CD1c-positive myeloid dendritic cell (primary cell): ENCODE measurements around the gene ANKRD27.
"Not testable (repeated sequence)": the region's sequence is repeated elsewhere in the genome, so short reads cannot be mapped to it uniquely, and the experiment has no call there.

Experiments used
- DNase-seq: peaks from one replicate; pipeline ENCODE4 v3.0.0-alpha.2; 2016; ENCODE audit errors: extremely low spot score

The ANKRD27 gene

DNA sequence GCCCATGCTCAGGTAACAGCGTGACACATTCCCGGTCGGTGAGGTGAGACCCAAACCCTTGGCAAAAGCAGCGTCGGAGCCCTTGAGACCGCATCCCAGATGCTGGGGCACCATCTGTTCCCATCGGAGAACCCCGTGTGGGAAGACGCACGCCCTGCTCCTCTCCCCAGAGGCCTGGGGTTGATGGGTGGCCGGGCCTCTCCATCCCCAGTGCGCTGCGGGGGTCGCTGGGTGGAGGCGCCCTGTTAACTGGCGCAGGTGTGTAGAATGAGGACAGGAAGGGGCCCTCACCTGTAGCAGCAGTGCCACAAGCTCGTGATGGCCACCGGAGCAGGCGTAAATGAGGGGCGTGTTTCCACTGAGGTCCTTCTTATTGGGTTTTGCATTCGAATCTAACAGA lies 69.4 kb downstream of the ANKRD27 start:
- no peak for DNase-seq

DNA sequence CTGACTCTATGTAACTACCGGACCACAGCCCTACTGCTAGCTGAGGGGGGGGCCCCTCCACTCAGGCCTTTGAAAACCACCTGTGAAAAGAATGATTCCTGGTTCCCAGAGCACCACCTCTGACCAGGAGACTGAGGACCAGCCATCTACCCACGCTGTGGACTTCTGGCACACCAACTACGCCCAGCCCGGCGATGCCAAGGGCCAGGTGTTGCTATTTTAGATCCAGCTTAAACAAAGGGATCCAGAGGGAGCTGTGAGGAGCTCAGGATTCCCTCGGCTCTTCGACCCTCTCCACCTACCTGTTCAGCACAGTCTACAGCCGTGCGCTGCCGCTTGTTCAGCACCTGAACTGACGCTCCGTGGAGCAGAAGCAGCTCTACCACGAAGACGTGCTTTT lies 71.0 kb downstream of the ANKRD27 start:
- DNase-seq = no peak

DNA sequence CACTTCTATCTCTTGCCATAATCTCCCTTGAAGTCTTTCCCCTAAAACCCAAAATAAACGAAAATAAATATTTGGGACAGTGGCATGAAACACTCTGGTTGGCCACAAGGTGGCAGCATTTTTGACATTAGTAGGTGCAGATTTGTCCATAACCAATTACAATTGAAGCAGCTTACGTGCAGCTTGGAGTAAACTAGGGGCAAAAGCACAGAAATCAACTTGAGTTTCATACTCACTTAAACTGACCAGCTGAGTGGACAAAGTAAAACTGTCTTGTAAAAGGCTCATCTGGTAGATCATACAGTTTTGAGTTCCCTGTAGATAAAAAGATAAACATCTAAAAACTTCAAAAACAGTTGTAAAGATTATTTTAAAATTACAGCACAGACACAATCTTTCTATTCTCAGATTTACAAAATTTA lies 75.2 kb downstream of the ANKRD27 start:
- DNase-seq = peak; percentile 67

DNA sequence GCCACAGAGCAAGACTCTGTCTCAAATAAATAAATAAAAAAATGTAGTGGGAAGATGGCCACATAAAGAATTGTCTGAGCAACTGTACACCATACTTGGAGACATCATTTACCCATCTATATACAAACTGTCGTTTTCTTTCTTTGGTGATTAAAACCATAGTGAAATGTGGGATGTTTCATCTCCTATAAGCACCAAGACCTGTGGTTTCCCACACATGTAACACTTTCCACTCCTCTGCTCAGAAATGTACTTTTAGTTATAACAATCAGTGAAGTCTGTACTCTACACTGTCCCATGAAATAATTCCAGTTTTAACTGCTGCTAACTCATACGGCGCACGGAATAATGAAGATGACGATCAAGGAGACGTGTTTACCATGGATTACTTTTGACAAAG lies 75.7 kb downstream of the ANKRD27 start:
- no peak for DNase-seq

DNA sequence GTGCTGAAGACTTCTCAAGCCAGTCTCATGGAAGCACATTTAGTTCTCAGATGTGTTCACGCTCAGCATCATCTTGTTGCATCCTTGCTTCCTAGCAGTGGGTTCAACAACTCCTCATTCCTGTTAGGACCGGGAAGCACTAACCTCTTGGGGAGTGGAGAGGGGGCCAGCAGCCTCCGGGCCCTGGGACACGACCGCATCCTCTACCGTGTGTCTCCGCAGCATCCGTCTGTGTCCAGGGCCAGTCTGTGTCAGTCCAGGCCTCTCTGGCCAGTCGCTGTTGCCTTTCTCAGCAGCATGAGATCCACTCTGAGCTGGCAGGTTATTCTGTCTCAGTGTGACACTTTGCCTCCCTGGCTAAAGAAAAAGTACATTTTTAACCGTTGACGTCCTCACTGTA lies 77.0 kb downstream of the ANKRD27 start:
- no peak for DNase-seq

DNA sequence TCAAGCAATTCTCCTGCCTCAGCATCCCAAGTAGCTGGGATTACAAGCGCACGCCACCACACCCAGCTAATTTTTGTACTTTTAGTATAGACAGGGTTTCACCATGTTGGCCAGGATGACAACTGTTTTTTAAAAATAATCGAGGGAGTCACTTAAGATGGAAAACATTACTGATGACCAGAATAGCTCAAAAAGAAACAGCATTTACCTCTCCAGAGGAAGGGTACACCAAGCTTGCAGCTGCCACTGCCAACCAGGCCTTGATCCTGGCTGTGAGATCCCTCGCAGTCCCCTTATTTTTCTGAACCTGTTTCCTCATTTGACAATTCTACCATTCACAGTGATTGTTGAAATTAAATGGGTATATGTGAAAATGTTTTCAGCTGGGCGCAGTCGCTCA lies 79.5 kb downstream of the ANKRD27 start:
- no peak for DNase-seq

DNA sequence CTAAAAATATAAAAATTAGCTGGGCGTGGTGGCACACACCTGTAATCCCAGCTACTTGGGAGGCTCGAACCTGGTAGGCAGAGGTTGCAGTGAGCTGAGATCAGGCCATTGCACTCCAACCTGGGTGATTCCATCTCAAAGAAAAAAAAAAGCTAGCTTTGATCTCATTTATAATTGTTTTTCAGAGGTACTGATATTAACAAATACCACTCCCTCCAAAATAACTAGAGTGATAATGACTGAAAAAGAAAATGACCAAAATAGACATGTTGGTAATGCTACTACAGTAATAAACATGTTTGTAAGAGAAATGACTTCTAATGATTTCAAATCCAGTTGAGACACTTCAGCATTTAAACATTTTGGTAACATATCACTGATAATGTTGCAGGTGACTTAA lies 81.0 kb downstream of the ANKRD27 start:
- DNase-seq = no peak

DNA sequence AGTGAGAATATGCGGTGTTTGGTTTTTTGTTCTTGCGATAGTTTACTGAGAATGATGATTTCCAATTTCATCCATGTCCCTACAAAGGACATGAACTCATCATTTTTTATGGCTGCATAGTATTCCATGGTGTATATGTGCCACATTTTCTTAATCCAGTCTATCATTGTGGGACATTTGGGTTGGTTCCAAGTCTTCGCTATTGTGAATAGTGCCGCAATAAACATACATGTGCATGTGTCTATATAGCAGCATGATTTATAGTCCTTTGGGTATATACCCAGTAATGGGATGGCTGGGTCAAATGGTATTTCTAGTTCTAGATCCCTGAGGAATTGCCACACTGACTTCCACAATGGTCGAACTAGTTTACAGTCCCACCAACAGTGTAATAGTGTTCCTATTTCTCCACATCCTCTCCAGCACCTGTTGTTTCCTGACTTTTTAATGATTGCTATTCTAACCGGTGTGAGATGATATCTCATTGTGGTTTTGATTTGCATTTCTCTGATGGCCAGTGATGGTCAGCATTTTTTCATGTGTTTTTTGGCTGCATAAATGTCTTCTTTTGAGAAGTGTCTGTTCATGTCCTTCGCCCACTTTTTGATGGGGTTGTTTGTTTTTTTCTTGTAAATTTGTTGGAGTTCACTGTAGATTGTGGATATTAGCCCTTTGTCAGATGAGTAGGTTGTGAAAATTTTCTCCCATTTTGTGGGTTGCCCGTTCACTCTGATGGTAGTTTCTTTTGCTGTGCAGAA lies 87.1 kb downstream of the ANKRD27 start:
- not testable (repeated sequence) for DNase-seq

DNA sequence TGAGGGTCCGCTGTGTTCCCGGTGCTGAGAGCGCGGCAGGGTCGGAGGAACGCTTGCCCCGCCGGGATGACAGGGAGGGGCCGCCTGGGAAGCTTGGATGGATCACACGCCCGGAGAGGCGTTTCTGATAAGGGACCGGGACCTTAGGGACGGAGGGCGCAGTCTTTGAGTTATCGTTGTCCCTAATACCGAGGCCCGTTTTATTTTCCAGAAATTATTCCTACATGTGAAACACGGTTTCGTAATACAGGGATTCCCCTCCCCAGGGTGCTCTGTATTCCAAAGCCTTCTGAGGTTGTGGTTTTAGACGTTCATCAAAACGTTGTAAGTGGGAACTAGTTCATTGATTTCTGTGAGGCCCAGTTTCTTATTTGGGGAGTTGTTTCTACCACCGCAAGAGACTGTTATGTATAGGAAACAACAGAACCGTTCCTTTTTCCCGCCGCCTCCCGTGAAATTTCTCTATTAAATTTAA lies 93.2 kb downstream of the ANKRD27 start:
- peak; percentile 50 for DNase-seq

DNA sequence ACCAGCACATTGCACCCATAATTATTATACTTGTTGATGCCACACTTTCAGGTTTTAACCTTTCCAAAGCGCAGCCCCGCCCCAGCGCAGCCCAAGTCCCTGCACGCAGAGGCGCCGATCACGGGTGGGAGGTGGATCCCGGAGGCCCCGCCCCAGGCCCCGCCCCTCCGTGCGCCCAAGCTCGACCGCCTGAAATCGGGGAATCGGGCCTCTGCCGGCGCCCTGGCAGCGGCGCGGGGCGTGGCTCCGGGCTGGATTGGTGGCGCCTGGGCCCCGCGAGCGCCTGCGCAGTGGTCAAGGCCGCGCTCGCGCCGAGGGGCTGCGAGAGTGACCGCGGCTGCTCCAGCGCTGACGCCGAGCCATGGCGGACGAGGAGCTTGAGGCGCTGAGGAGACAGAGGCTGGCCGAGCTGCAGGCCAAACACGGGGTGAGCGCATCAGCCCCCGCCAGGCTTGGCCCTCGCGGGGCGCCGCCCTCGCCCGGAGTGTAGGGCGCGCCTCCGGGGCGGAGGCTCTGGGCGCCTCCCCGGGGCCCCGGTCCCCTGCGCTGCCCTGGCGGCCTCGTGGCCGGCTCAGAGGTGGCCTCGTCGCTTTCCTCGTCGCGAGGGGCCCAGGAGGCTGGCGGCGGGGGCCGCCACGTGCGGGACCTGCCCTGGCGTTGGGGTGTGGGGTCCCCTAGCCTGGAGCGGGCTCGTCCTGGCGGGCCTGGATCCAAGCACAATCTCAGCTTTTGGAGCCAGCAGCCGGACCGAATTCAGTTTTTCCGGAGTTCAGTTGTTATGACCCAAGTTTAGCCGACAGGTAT lies 93.9 kb downstream of the ANKRD27 start, which contains the start of gene PDCD5:
Gene PDCD5, plus strand, starts transcription at position 290 of the 804 bp plus-strand sequence. Its CDS starts 72 bp downstream, at position 362.
- peak; percentile 98 for DNase-seq

DNA sequence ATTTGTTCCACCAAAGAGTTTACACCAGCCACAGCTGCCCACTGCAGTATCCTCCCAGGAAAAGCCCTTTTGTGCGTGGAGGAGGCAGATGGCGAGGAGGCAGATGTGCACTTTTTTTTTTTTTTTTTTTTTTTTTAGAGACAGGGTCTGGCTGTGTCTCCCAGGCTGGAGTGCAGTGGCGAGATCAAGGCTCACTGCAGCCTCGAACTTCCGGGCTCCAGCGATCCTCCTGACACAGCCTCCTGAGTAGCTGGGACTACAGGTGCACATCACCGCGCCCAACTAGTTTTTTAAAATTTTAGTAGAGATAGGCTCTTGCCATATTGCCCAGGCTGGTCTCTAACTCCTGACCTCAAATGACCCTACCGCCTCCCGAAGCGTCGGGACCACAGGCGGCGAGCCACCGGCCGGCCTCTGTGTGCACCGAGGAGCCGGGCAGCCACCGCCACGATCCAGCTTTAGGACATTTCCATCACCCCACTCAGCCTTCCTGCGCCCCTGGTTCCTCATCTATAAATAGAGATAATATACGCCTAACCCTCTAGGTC lies 94.6 kb downstream of the ANKRD27 start:
- no peak for DNase-seq

DNA sequence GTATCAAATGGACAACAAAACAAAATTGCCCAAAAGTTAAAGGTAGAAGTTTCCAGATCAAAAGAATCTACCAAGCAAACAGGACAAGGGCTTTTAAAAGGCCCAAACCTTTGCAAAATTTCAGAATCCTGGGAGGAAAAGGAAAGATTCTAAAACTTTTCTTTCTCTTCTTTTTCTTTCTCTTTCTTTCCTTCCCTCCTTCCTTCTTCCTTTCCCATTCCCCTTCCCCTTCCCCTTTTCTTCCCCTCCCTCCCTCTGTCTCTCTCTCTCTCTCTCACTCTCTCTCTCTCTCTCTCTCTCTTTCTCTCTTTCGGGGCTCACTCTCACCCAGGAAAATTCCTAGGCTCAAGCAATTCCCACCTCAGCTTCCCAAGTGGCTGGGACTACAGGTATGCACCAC lies 98.2 kb downstream of the ANKRD27 start:
- DNase-seq = no peak

DNA sequence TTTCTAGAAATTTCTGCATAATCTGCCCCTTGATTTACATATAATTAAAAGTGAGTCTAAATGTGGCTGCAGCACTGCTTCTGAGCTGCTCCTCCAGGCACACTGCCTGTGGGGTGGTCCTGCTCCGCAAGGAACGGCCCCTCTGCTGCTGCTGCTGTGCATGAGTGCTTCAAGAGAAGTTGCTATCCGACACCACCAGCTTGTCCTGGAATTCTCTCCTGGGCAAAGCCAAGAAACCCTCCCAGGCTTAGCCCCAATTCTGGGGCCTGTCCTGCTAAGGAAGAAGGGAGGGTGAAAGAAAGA lies 101.5 kb downstream of the ANKRD27 start:
- DNase-seq = no peak

DNA sequence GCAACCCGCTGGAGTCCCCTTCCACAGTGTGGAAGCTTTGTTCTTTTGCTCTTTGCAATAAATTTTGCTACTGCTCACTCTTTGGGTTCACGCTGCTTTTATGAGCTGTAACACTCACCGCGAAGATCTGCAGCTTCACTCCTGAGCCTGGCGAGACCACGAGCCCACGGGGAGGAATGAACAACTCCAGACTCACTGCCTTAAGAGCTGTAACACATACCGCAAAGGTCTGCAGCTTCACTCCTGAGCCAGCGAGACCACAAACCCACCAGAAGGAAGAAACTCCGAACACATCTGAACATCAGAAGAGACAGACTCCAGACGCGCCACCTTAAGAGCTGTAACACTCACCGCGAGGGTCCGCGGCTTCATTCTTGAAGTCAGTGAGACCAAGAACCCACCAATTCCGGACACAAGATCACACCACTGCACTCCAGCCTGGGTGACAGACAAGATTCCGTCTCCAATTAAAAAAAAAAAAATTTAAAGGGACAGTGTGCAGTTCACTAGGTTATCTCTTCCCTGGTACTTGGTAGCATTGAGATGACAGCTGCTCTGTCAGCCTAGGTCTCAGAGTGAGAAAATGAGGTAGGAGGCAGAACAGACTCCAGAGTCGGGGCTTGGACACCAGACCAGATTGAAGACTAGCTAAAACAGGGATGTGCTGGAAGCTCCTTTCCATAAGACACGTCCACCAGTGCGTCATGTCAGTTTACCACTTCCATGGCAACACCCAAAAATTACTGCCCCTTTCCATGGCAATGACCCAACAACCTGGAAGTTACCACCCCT lies 102.1 kb downstream of the ANKRD27 start:
- not testable (repeated sequence) for DNase-seq

DNA sequence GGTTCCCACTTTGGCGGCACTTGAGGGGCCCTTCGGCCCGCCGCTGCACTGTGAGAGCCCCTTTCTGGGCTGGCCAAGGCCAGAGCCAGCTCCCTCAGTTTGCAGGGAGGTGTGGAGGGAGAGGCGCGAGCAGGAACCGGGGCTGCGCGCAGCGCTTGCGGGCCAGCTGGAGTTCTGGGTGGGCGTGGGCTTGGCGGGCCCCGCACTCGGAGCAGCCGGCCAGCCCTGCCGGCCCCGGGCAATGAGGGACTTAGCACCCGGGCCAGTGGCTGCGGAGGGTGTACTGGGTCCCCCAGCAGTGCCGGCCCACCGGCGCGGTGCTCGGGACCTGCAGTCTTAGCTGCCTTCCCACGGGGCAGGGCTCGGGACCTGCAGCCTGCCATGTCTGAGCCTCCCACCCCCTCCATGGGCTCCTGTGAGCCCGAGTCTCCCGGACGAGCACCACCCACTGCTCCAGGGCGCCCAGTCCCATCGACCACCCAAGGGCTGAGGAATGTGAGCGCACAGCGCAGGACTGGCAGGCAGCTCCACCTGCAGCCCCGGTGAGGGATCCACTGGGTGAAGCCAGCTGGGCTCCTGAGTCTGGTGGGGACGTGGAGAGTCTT lies 103.4 kb downstream of the ANKRD27 start:
- not testable (repeated sequence) for DNase-seq

DNA sequence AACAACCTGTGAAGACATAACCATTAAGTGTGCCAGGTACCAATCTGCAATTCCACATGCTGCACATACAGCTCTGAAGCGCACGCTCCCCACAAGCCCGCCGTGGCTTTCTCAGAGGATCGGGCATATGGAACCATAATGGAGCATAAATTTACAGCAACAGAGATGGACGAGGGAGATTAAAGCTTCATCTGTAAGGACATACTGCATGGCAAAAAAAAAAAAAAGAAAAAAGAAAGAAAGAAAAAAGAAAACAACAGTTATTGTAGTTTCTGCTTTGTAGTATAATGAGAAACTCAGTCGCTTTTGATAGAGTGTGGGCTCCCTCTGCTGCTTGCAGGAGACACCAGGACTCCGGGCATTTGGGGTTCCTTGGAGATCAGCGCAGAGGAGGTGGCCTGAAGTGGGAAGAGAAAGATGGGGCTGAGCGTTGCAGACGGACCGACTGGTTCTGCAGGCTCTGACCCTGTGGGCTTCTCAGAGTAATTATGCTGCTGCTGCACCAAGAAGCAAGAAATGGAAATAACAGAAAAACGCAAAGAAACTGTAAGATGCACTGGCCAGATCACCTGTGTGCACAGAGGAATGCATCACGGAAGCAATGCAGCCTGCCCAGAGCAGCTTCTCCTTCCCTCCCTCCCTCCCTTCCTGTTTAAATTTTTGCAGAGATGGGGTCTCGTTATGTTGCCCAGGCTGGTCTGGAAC lies 104.7 kb downstream of the ANKRD27 start:
- peak; percentile 46 for DNase-seq

DNA sequence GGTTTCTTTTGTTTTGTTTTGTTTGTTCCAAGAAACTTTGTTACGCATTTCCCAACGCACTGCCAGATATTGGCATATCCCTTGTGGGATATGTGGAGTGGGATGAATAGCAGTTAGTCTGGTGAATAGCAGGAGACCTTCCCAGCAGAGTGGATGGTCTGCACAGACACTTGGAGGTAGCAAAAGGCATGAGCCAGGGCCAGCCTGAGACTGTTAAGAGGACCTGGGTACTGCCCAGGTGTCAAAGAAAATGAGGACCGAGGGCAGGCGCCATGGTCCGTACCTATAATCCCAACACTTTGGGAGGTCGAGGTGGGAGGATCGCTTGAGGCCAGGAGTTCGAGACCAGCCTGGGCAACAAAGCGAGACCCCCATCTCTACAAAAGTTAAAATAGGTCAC lies 107.5 kb downstream of the ANKRD27 start:
- no peak for DNase-seq

DNA sequence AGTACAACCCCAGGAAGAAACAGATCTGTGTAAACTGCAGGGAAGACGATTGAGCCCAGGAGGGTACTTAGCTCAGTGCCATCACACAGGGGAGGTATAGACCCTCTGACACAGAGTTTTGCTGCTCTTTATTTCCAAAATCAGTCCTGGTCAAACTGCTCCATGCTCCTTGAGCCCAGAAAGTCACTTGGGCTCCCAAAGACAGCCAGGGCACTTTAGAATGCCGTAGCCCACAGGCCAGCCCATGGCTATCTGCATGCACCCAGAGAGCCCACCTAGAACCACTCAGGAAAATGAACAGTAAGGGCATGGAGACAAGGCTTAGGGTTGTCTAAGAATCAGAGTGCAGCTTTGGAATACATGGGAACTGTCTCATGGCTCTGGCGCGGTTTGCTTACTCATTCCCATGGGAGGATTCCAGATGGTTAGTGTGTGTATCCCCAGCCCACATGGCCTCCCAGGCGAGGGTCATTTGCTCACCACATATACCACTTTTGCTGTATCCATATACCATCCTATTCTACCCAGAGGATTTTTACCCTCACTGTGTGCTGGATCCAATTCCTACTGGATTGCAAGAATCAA lies 108.6 kb downstream of the ANKRD27 start:
- DNase-seq = no peak

DNA sequence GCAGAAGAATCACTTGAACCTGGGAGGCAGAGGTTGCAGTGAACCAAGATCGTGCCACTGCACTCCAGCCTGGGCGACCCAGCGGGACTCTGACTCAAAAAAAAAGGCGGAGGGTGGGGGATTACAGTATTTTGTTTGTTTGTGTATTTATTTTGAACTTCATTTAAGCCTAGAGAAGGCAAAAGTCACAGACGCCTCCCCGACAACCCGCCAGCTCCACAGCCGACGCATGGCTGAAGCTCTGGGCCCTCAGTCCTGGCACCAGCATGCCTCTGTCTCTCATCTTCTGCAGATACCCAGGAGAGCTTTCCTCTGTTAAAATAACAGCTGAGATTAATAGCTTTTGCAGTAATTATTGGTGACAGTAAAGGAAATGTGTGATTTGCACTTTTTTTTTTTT lies 111.2 kb downstream of the ANKRD27 start:
- no peak for DNase-seq

DNA sequence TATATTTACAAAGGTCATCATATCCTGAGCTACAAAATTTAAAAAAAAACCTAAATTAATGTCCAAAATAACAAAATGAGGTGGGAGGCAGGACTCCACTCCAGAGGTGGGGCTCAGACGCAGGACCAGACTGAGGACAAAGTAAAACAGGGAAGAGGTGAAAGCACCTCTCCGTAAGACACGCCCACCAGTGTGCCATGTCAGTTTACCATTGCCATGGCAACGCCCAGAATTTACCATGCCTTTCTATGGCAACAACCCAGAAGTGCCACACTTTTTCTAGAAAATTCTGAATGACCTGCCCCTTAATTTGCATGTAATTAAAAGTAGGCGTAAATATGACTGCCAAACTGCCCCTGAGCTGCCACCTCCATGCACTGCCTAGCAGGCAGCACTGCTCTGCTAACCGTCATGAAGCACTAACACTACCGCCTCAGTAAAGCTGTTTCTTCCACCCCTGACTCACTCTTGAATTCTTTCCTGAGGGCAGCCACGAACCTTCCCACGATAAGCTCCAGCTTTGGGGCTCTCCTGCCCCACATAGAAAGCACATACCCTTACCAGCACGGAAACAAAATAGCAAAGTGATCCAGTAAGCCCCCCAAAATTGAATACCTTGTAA lies 116.3 kb downstream of the ANKRD27 start:
- DNase-seq = no peak
